EH (cell line): Measurements from ENCODE around the gene FKBP2.
"Not testable (repeated sequence)": the region's sequence is repeated elsewhere in the genome, so short reads cannot be mapped to it uniquely, and the experiment has no call there.

Experiments used
- DNase-seq: peaks from one replicate; pipeline ENCODE4 v3.0.0-alpha.2; 2015; ENCODE audit warnings: low read depth

FKBP2 gene

GRCh38 chr11:64234647-64235379 is 6.1 kb upstream of the FKBP2 start:
- DNase-seq: peak; percentile 34

DNA sequence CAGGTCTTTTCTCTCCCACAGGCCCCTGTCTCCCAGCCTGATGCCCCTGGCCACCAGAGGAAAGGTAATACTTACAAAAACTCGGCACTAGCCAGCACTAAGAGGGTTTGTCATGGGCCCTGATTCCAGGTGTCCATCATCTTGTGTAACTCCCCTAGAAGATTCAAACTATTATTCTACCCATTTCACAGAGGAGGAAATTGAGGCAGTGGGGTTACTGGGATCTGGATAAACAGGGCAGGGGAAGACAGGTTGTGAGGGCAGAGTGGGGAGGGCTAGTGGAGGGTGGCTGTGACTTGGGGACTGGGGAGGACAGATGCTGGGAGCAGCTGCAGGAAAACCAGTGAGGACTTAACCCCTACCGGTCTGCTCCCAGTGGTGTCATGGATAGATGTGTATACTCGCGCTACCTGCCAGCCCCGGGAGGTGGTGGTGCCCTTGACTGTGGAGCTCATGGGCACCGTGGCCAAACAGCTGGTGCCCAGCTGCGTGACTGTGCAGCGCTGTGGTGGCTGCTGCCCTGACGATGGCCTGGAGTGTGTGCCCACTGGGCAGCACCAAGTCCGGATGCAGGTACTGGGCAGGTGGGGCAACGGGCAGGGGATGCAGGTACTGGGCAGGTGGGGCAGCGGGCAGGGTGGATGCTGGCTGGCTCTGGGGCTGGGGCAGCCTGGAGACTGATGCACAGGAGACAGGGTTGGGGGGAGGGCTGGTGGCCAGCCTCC is 5.3 kb upstream of the FKBP2 start:
- no peak for DNase-seq

DNA sequence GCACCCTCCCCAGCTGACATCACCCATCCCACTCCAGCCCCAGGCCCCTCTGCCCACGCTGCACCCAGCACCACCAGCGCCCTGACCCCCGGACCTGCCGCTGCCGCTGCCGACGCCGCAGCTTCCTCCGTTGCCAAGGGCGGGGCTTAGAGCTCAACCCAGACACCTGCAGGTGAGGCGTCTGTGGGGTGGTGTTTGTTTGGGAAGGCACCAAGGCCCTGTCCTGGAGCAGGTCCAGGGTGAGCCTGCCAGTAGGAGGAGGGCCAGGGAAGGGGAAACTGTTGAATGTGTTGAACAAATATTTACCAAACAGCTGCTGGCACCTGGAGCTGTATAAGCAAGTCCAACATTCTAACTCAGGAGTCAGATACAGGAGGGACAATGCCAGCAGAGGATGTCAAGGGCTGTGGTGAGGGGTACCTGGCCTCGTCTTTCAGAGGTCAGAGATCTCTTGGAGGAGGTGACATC is 3.4 kb upstream of the FKBP2 start:
- DNase-seq: no peak

DNA sequence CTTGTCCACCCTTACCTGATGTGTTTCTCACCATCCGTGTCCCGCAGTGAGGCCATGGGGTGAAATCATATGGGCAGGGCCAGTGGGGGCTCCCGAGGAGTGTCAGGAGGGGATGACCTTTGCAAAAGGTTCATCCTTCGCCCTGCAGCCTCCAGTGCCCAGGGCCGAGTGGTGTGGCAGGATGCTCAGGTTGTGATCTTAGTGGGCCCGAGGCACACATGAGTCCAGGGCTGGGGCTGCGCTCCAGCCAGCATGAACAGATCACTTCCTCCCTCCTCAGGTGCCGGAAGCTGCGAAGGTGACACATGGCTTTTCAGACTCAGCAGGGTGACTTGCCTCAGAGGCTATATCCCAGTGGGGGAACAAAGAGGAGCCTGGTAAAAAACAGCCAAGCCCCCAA is 2.8 kb upstream of the FKBP2 start:
- no peak for DNase-seq

DNA sequence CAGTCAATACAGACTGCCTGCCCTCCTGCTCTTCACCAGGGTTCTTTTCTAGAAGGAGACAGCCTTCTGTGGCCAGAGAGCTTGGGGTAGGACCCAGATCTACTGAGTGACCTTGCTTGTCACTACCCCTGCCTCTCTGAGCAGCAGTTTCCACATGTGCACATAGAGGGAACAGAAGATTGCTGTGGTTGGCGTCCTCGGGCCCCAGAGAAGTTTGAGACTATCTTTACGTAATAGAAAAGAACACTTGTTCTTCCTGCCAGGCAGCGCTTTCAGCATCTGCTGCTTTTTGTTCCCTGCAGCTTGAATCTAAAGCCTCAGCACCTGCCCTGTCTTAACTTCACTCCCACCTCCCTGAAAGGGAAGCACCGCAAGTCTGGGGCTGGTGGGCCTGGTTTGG is 1.9 kb upstream of the FKBP2 start:
- no peak for DNase-seq

GRCh38 chr11:64239662-64240434 is 1.0 kb upstream of the FKBP2 start:
- no peak for DNase-seq

GRCh38 chr11:64241241-64241490 is 271 bp downstream of the FKBP2 start:
- peak; percentile 99 for DNase-seq

- DNase-seq: peak; percentile 57
Observed at GRCh38 chr11:64241491-64242374, 838 bp downstream of the FKBP2 start.

- DNase-seq: no peak
Observed at GRCh38 chr11:64243236-64243854, 2.5 kb downstream of the FKBP2 start.

- no peak for DNase-seq
Observed at GRCh38 chr11:64244107-64244506, 3.2 kb downstream of the FKBP2 start.

- DNase-seq: no peak
Observed at GRCh38 chr11:64244966-64245365, 4.1 kb downstream of the FKBP2 start.

DNA sequence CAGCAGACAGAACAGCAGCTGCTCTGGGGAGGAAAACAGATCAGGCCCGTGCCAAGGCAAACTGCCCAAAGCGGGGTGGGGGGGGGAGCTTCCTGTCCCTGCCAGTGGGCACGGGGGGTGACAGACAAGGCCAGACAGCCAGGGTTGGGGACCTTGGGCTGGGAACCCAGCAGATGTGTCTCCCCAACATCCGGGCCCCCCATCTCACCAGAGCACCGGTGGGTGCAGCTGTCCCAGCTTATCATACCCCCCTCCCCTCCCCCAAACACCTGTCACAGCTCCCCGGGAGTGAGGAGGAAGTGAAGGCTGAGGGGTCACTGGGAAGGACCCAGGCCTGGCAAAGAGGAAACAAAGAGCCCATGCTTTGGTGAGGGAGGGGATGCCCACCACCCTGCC is 4.5 kb downstream of the FKBP2 start:
- peak; percentile 44 for DNase-seq

- DNase-seq: peak; percentile 95
Observed at GRCh38 chr11:64245797-64246620, 5.1 kb downstream of the FKBP2 start.

- not testable (repeated sequence) for DNase-seq
Observed at GRCh38 chr11:64246621-64246870, 5.7 kb downstream of the FKBP2 start.

DNA sequence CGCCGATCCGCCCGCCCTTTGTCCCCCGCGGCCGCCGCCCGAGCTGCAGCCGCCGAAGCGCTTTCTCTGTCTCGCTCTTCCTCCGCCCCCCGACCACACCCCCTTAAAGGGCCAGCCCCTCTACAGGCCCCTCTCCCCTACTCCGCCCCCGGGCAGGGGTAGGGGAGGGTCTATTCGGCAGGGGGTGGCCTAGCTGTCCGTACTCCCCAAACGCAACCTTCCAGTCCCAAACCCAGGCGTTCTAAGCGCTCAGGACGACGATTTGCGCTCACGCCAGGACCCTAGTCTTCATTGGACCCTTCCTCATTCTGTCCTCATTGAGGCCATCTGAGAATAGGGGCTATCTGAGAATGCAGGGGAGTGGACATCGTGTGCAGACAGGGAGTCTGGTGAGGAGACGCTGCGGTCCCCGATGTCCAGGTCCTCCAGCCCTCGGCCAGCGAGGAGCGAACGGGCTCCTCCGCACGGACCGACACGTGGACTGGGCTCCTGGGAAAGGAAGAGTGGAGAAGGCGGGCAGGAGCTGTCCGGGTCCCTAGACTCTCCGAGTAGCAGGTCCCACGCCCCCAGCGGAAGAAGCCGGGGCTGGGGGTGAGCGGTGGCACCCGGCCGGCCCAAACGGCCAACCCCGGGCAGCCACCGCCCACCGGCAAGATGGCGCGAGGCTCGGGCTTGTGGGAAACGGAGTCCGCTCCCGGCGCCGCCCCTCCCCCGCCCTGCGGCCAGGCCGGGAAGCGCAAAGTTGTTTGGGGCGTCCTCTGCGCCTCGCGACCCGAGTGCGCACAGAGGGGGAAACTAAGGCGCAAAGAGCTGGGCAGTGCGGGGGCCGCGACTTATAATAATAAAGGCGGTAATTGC is 6.2 kb downstream of the FKBP2 start, which contains the start of gene PPP1R14B:
Gene PPP1R14B, minus strand, starts transcription at position 73 of the 858 bp plus-strand sequence. CDS start 270 bp downstream, outside the sequence.
- peak; percentile 90 for DNase-seq

DNA sequence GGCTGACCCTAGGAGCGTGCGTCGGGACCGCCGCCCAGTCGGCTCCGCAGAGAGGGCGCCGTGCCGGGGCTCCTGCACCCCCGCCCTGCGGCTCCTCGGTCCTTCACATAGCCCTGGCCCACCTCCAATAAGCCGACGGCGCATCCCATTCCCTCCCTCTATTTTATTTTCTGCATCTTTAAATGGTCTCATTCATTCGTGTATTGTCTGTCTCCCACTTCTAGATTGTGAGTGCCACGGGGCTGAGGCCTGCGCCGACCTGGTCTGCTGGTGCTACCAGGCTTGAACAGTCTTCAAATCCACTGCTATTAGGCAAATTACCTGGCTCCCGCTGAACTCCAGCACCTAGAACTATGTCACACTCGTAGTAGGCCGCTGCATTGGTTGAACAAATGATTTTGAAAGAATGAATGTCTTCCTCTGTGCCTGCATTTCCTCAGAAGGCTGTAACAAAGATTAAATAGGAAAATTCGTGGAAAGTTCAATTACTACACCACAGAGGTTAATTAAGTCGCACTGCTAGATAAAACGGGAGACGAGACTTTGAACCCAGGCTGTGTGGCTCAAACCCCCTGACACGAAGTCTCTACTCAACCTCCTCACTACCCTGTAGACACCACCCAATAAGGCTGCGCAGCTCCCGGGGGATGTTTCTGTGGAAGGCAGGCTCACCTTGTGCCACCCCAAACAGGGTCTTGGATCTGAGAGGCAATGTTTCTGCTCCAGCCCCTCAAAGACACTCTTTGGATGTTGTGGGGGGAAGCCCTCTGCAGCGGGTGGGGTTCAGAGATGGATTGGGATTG is 7.0 kb downstream of the FKBP2 start:
- no peak for DNase-seq

GRCh38 chr11:64248578-64248977 is 7.7 kb downstream of the FKBP2 start:
- no peak for DNase-seq

DNA sequence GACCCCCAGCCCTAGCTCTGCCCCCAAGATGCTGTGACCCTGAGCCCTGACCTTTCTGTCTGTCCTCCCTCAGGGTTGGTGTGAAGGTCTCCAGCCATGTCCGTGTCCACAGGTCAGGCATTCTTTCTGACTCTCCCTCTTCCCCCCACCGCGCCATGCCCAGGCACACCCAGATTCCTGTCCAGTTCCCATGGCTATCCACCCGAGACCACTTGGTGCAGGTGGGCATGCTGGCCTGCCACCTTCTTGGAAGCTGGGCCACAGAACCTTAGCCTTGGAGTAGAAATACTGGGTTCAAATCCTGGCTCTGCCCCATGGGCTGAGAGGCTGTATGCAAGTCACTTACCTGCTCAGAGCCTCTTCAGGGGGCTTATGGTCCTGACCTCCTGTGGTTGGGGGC is 8.1 kb downstream of the FKBP2 start:
- no peak for DNase-seq
